GM18861 (cell line): ENCODE results near the gene ESAM.

ENCODE experiments used
- ATAC-seq: cut with Tn5 transposase; IDR thresholded peaks from one replicate; pipeline ENCODE4 v1.9.1; 2021; ENCODE audit not compliant: unreplicated experiment

ESAM gene

DNA sequence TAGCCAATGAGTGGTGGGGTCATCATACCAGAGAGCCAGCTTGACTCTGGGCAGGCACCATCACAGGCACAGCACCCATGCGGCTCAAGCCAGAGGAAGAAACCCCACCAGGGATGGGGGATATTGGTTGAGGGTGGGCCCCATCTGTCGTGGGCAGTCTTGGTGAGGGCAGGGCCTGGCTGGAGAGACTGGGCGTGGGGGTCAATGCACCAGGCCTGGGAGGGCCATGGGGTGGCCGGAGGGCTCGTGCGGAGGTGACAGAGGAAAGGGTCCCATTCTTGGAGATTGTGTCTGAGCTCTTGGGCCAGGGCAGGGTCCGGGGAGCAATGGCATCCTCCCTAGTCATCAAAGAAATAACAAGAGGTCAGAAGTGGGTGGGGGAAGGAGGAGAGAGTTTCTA is 8.5 kb downstream of the ESAM start:
- no peak for ATAC-seq

- ATAC-seq = no peak
Measured at GRCh38 chr11:124753205-124753604, 8.9 kb downstream of the ESAM start.

- ATAC-seq = no peak
Measured at GRCh38 chr11:124752471-124753102, 9.5 kb downstream of the ESAM start.

GRCh38 chr11:124751741-124752470 is 10.2 kb downstream of the ESAM start, which contains the start of gene VSIG2:
VSIG2 (minus strand) TSS chr11:124752255; CDS start chr11:124752137, 118 bp downstream.
- ATAC-seq = no peak

GRCh38 chr11:124751391-124751740 is 10.7 kb downstream of the ESAM start:
- ATAC-seq = no peak

- no peak for ATAC-seq
Measured at GRCh38 chr11:124749912-124750311, 12.2 kb downstream of the ESAM start.

GRCh38 chr11:124748481-124749343 is 13.4 kb downstream of the ESAM start:
- no peak for ATAC-seq

- ATAC-seq = no peak
Measured at GRCh38 chr11:124748100-124748418, 14.0 kb downstream of the ESAM start.

GRCh38 chr11:124747406-124748099 is 14.5 kb downstream of the ESAM start:
- ATAC-seq = no peak

GRCh38 chr11:124746621-124747243 is 15.4 kb downstream of the ESAM start:
- peak; percentile 88 for ATAC-seq

GRCh38 chr11:124745835-124746620 is 16.1 kb downstream of the ESAM start:
- no peak for ATAC-seq

DNA sequence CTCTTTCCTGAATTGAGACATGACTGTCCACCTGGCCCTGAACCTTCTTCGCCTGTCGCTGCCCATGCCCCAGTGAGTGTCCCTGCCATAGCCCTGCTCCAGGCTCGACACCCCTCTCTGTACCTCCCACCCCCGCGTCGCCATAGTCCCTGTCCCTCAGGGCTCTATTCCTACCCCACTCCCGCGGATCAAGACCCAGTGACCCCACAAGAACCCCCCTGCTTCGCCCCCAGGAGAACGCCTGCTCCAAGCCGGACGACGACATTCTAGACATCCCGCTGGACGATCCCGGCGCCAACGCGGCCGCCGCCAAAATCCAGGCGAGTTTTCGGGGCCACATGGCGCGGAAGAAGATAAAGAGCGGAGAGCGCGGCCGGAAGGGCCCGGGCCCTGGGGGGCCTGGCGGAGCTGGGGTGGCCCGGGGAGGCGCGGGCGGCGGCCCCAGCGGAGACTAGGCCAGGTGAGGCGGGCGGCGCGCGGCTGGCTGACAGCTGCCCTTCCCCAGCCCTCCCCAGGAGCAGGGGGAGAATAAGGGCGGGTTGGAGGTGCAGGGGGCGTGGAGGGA is 16.7 kb downstream of the ESAM start:
- no peak for ATAC-seq

- no peak for ATAC-seq
Measured at GRCh38 chr11:124743050-124743449, 19.0 kb downstream of the ESAM start.

GRCh38 chr11:124742555-124742954 is 19.5 kb downstream of the ESAM start:
- ATAC-seq = no peak

- ATAC-seq = peak; percentile 42
Measured at GRCh38 chr11:124740277-124740882, 21.7 kb downstream of the ESAM start.

DNA sequence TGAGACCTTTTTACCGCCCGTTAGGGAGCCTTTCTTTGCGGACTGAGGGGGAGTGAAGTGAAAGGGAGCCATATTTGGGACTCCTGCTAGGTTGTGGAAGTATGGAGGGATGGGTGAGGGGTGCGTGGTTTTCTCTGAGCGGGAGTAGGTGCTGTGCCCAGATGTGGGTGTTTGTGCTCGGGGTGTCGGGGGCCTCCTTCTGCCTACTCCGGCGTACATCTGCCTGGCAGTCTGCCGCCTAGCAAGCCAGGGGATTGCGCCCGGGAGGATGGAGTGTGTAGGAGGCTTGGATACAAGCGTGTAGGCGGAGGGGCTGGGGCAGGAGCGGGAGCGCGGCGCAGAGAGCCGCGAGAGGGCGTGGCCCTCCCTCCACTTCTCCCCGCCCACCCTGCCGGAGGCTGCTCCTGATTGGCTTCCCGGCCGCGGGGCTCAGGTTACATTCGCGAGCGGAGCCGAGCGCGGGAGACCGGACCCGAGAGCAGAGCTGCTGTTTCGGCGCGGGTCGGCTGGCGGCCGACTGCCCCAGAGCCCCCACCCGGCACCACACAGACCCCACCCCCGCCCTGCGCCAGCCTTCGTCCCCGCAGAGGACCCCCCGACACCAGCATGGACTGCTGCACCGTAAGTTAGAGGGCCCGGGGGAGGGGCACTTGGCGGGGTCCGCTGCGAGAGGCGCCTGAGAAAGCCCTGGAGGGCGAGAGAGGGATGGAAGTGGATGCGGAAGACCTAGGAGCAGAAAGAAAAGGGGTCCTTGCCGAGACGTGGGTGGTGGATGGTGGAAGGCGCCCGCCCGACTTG is 22.4 kb downstream of the ESAM start, which contains the start of gene NRGN:
NRGN (plus strand) TSS at position 464 of the 798 bp plus-strand sequence; CDS start at position 607, 143 bp downstream.
- peak; percentile 95 for ATAC-seq

DNA sequence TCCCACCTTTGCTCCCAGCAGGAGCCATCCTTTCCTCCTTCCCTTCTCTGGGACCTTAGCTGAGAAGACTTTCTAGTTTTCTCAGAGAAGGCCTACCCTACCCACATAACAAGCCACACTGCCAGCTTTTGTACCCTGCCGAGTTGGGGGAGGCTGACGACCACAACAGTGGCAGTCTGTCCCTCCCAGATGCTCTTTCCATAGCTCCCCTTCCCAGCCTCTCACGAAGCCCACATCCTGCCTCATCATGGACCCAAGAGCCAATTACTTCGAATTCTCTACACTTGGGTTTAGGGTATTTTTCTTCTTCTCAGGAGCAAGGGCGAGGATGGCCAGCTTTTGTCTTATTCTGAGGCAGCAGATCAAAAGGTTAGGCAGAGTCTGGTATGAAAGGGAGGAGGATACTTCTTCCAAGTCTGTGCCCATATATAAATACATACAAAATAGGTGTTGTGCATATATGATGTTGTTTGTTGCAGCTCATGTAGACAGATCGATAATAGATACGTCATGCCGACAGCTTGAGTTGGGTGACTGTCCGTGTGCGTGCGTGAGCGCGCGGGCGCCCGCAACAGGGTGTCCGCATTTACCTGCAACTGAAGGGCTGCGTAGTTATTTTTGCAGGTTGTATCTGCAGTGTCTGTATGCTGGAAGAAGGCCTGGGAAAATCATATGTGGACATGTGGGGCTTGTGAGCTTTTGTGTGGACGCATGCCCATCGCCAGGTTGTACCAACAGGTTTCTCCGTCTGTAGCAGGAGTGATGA is 23.2 kb downstream of the ESAM start:
- no peak for ATAC-seq
